Cortex of kidney (tissue), 1 donor: ENCODE measurements around the gene SNX14.
"Not testable (repeated sequence)": the region's sequence is repeated elsewhere in the genome, so short reads cannot be mapped to it uniquely, and the experiment has no call there.

Experiments
- DNase-seq: peaks from one replicate; lab custom pipeline; 2025; lab: John Stamatoyannopoulos, UW

Gene SNX14

GRCh38 chr6:85582832-85583231 is 10.8 kb downstream of the SNX14 start:
- DNase-seq, result not testable (repeated sequence)

- DNase-seq, result no peak
These were observed 12.1 kb downstream of the SNX14 start for GRCh38 chr6:85581572-85581971.

DNA sequence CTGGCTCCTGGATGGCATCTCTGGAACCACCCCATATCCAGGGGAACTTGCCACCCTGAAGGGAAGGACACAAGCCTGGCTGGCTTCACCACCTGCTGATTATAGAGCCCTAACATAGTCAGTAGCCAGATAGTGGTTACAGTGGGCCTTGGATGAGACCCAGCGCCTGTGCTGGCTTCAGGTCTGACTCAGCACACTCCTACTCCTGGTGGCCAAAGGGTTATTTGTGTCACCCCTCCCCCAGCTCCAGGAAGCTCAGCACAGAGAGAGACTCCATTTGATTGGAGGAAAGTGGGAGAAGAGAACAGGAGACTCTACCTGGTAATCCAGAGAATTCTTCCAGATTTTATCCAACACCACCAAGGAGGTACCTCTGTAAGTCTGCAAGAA is 12.8 kb downstream of the SNX14 start:
- DNase-seq, result no peak

DNA sequence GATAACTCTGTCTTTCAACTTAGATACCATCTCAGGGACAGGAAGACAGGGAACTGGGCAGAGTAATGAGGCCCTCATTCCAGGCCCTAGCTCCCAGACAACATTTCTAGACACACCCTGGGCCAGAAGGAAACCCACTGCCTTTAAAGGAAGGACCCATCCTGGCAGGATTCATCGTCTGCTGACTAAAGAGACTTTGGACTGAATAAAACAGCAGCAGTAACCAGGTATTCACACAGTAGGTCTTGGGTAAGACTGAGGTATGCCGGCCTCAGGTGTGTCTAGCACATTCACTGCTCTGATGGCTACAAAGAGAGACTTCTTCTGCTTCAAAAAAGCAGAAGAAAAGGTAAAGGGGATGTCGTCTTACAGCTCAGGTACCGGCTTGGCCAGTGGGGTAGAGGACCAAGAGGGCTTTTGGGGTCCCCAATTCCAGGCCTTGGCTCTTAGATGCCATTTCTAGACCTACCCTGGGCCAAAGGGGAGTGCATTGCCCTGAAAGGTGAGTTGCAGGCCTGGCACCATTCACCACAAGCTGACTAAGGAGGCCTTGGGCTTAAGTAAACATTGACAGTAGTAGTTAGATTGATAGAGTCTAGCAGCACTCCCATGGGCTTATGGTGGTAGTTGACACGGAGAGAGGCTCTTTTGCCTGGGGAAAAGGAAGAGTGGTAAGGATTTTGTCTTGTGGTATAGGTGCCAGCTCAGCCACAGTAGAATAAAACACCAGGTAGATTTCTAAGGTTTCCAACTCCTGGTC is 13.4 kb downstream of the SNX14 start:
- no peak for DNase-seq

- no peak for DNase-seq
These were observed 14.1 kb downstream of the SNX14 start for GRCh38 chr6:85579581-85579980.

GRCh38 chr6:85576476-85576875 is 17.2 kb downstream of the SNX14 start:
- no peak for DNase-seq

DNA sequence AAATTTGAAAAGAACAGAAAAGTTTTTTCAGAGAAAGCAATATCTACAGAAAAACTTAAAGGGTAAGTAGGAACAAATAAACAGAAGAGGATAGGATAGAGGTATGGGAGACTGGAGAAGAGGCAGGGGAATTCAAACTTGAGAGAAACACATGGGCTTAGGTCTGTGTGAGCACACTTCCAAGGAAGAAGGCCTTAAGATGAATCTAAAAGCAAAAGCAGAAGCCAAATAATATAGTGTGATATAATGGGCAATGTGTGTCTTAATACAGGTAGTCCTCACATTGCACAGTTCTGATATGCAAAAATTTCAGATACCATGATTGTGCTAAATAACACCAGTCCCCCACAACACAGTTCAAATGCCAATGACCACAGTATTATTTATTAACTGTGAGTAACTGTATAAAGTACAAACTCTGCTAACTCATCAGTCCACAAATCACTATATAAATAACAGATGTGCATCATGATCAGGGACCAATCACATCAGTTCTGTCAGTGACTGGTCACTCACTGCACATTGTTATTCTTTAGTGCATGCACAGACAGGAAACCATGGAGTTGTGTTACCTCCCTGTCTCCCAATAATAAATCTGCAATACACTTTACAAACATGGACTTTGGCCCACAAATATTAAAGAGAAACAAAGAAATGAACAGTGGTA is 18.6 kb downstream of the SNX14 start:
- DNase-seq, result no peak

- no peak for DNase-seq
These were observed 24.3 kb downstream of the SNX14 start for GRCh38 chr6:85569323-85569722.

DNA sequence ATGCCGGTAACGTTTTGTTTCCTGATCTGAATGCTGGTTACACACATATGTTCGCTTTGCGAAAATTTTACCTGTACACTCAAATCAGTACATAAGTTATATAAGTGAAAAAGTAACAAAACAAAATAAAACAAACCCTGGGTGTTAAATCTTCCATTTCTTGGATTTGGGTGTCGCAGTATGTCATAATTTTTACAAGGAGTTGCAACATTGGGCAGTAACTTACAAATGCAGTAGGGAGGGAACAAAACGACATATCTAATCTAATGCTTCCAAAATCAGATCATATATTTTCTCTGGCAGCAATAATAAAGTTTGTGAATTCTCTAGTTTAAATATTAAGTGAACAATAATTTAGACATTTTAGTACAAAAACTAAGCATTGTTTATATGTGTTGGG is 25.2 kb downstream of the SNX14 start:
- DNase-seq, result no peak

DNA sequence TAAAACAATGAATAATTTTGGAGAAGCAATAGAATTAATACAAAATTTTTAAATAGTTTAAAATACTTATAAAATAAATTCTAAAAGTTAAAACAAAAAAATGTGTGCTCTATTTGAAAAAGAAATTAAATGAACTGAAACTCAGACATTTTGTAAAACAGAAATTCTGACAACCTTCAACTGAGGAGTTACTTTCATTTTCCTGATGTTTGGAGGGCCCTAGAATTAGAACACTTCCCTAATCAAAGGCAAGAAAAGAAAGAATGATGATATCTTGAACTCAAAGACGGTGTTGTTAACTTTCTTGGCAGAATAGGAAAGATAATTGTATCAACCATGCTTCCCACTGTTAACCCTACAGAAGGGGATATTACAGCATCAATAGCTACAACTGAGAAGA is 27.9 kb downstream of the SNX14 start:
- DNase-seq, result no peak

- DNase-seq, result not testable (repeated sequence)
These were observed 29.4 kb downstream of the SNX14 start for GRCh38 chr6:85564223-85564622.

- DNase-seq, result no peak
These were observed 31.8 kb downstream of the SNX14 start for GRCh38 chr6:85561750-85562357.

DNA sequence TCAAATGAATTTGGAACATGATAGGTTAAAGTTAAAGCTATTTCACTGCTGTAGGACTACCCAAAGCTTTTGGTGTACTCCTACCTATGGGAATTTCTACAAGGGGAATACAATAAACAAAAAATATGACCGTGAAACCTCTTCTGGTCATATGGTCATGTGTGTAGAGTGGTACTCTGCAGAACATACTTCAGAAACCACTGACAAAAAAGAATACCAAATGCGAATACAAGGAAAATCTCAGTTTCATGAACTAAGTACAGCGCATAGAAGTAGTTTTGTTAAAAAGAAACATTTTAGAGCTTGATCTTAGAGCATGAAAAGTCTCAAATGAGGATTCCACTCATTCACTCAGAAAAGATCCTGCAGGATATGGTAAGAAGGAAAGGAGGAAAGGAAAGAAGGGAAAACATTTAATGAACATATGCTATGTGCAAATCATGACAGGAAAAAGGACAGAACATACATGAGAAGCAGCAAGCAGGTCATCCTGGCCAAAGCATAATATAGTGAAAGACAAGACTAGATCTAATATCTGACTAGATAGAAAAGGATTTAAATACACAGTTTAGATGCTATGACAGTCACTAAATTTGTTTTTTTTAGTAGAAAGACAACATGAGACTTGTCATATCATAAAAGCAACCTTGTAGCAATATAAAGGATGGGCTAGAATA is 36.5 kb downstream of the SNX14 start:
- DNase-seq, result no peak

DNA sequence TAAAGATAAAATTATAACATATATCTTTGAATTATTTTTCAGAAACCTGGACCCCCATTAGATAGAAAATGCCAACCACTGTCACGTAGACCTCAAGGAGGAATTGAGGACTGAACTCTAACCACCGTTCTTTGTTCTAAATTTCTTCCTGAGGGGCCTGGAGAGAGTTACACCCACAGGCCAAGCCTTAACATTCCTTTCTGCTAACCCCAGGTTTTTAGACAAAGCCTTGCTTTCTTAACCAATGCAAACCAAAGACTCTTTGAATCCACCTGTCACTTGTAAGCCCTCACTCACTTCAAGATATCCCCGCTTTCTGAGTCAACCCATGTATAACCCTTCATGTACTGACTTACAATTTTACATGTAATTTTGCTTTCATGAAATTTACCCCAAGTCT is 41.0 kb downstream of the SNX14 start:
- no peak for DNase-seq

DNA sequence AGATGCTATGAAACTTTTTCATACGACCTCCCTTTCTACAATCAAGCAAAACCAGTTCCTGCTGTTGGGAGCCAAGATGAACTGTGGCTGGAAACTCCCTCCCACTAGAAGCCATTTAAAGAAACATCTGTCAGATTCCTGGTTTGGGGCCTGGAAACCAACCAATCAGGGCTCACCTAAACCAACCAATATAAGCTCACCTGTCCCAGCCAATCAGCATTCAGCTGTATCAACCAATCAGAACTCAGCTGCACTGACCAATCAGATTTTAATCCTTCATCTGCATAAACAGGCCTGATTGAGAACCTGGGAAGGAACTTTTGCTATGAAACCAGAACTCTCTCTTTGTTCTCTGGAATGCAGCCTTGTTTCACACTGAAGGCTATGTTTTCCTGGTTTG is 42.4 kb downstream of the SNX14 start:
- DNase-seq, result no peak

DNA sequence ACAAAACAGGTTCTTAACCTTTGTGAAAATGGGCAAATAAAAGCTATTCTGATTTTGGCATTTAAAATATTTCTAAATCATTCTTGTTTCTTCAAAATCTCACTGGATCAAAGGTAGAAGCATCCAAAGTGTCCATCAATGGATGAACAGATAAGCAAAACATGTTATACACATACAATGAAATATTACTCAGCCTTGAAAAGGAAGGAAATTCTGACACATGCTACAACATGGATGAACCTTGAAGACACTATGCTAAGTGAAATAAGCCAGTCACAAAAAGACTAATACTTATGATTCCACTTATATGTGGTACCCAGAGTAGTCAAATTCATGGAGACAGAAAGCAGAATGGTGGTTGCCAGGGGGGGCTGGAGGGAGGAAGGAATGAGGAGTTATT is 45.9 kb downstream of the SNX14 start:
- DNase-seq, result no peak

DNA sequence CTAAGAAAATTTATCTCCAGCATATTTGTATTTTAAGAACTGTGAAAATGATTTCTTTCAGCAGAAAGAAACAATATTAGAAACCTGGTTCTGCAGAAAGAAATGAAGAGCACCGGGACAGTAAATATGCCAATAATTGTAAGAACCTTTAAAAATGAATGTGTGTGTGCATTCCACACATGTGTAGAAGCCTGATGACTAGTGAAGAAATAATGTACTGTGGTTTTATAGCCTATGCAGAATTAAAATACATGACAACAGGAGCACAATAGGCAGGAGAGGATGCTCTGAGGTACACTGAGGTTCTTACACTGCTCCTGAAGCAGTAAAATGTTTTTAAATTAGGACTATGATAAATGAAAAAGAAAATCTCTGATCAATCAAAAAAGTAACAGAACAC is 48.9 kb downstream of the SNX14 start:
- DNase-seq, result no peak

DNA sequence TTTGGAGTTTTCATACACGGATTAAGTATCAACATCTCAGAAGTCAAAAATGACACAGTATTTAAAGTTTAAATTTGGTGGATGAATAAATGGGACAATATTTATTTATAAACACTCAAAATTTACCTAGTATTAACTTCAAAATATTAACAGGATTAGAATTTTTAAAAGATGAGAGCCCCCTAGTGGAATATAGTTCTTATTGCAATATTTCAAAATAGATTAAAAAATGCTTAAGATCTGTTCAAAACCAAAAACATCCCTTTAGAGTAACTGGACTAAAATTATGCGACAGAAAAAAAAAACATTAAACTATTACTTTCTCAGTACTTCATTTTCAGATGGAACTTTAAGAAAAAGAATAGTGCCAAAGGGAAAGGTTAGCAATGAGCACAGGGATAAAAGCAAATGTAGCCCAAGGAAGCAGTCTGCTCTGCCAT is 56.6 kb downstream of the SNX14 start:
- no peak for DNase-seq

DNA sequence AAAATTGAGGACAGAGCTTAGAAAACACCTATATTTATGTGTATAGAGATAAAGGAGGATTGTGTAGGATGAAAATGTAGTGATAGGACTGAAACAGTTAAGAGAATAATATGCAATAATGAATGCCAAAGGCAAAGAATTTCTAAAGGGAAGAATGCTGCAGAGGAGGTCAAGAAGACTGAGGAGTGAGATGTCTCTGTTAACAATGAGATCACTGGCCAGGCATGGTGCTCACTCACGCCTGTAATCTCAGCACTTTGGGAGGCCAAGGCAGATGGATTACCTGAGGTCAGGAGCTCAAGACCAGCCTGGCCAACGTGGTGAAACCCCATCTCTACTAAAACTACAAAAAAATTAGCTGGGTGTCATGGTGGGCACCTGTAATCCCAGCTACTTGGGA is 69.4 kb downstream of the SNX14 start:
- DNase-seq, result not testable (repeated sequence)

DNA sequence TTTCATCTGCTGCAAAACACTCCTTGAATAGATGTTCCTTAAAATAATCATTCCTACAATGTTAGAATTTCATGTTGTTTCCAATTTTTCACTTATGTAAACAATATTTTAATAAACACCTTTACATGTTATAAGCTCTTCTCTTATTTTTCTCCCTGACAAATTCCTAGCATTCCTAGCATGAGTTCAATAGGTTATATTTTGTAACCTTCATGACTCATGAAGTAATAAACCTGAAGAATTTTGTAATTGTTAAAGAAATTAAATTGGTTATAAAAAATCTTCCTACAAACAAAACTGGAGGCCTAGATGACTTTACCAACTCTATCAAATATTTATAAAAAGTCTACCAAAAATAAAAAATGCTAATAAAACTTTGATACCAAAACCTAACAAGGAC is 77.5 kb downstream of the SNX14 start:
- no peak for DNase-seq

- no peak for DNase-seq
These were observed 87.1 kb downstream of the SNX14 start for GRCh38 chr6:85506441-85507093.

DNA sequence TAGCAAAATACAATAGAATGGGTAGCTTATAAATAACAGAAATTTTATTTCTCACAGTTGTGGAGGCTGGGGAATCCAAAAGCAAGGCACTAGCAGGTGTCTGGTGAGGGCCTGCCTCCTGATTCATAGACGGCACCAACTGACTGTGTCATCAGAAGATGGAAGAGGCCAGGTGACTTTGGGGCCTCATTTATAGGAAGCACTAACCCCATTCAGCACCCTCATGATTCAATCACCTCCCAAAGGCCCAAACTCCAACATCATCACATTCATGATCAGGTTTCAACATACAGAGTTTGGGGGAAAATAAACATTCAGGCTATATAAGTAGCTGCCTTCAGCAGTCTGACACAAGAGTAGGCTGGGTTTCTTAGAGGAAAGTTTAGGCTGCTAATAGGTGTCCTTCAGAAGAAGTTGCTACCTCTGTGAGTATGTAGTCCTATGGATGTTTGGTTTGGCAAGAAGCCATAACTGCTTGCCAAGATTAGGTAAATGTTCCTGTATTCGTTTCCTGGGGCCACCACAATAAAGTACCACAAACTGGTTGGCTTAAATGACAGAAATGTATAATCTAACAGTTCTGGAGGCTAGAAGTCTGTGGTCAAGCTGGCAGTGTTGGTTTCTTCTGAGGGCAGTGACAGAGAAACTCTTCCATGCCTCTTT is 94.9 kb downstream of the SNX14 start:
- DNase-seq, result no peak
